Liver (tissue), 9 donors: Measurements from ENCODE around the gene POLR3A. TPM values are rescaled to one million over a fixed set of nuclear protein-coding genes. Genes with fewer than 3 reads are reported as not detected.

ENCODE experiments used
- DNase-seq: peaks from one replicate; pipeline ENCODE4 v3.0.0-alpha.2; 2017; ENCODE audit warnings: low spot score
- H3K27ac ChIP-seq, 2 donors: one replicate each; pipeline ENCODE4 v1.7.0; 2013; ENCODE audit warnings: inconsistent platforms in 2 of 2, low read length in 2 of 2, control low read depth in 1 of 2, low read depth in 1 of 2, mild to moderate bottlenecking in 1 of 2
- H3K27me3 ChIP-seq, 4 donors: one replicate each; pipeline versions ENCODE4 v1.6.1 to v1.7.0; 2013; ENCODE audit warnings: low read length in 3 of 4, inconsistent platforms in 1 of 4, mild to moderate bottlenecking in 1 of 4, moderate library complexity in 1 of 4; ENCODE audit not compliant: control insufficient read depth in 4 of 4, insufficient read depth in 4 of 4
- H3K36me3 ChIP-seq, 4 donors: one replicate each; pipeline versions ENCODE4 v1.6.1 to v1.7.0; 2013; ENCODE audit warnings: low read length in 3 of 4, mild to moderate bottlenecking in 3 of 4, low read depth in 1 of 4, moderate library complexity in 1 of 4; ENCODE audit not compliant: control insufficient read depth in 4 of 4, insufficient read depth in 3 of 4
- H3K4me1 ChIP-seq, 4 donors: one replicate each; pipeline versions ENCODE4 v1.6.1 to v1.7.0; 2013; ENCODE audit warnings: low read length in 3 of 4, mild to moderate bottlenecking in 3 of 4, moderate library complexity in 1 of 4; ENCODE audit not compliant: control insufficient read depth in 4 of 4, insufficient read depth in 4 of 4
- H3K4me3 ChIP-seq, 3 donors: one replicate each; pipeline versions ENCODE4 v1.6.1 to v1.7.0; 2013; ENCODE audit warnings: low read length in 3 of 3, control low read depth in 1 of 3, low read depth in 1 of 3, mild to moderate bottlenecking in 1 of 3
- H3K9ac ChIP-seq, 2 donors: one replicate each; pipeline ENCODE4 v1.7.0; 2013; ENCODE audit warnings: low read length in 2 of 2, mild to moderate bottlenecking in 2 of 2, moderate library complexity in 2 of 2, control low read depth in 1 of 2, low read depth in 1 of 2
- H3K9me3 ChIP-seq, 4 donors: one replicate each; pipeline versions ENCODE4 v1.6.1 to v1.7.0; 2013; ENCODE audit warnings: low read length in 3 of 4; ENCODE audit not compliant: control insufficient read depth in 4 of 4
- CTCF ChIP-seq: fragments of 150-350 bp; IDR thresholded peaks from 2 replicates; pipeline ENCODE4 v1.5.1; 2017; ENCODE audit warnings: improper control_type of control experiment, low read depth, low read length; ENCODE audit not compliant: missing input control
- EGR1 ChIP-seq, 2 donors: IDR thresholded peaks; 2 replicates each; pipeline ENCODE4 v1.6.1; 2016 to 2018; ENCODE audit warnings: antibody characterized with exemption in 2 of 2, low read depth in 2 of 2
- FOXA1 ChIP-seq: IDR thresholded peaks from 2 replicates; pipeline ENCODE4 v1.6.1; 2016; ENCODE audit warnings: antibody characterized with exemption
- GABPA ChIP-seq, 2 donors: IDR thresholded peaks in 1 of 2; conservative IDR thresholded peaks in 1 of 2; 2 replicates each; pipeline ENCODE4 v1.6.1; 2016; ENCODE audit warnings: antibody characterized with exemption in 2 of 2, mild to moderate bottlenecking in 1 of 2, moderate library complexity in 1 of 2
- HNF4A ChIP-seq, 2 donors: conservative IDR thresholded peaks; 2 replicates each; pipeline ENCODE4 v1.6.1; 2016; ENCODE audit warnings: antibody characterized with exemption in 2 of 2, mild to moderate bottlenecking in 2 of 2
- HNF4G ChIP-seq: IDR thresholded peaks from 2 replicates; pipeline ENCODE4 v1.6.1; 2016; ENCODE audit warnings: antibody characterized with exemption
- NR2F2 ChIP-seq: IDR thresholded peaks from 2 replicates; pipeline ENCODE4 v1.6.1; 2016; ENCODE audit warnings: antibody characterized with exemption
- RAD21 ChIP-seq, 2 donors: IDR thresholded peaks; 2 replicates each; pipeline ENCODE4 v1.6.1; 2016; ENCODE audit warnings: antibody characterized with exemption in 2 of 2, mild to moderate bottlenecking in 2 of 2
- REST ChIP-seq: IDR thresholded peaks from 2 replicates; pipeline ENCODE4 v1.6.1; 2016; ENCODE audit warnings: antibody characterized with exemption, mild to moderate bottlenecking
- RXRA ChIP-seq, 2 donors: IDR thresholded peaks; 2 replicates each; pipeline ENCODE4 v1.6.1; 2017 to 2018; ENCODE audit warnings: antibody characterized with exemption in 2 of 2, mild to moderate bottlenecking in 1 of 2
- SP1 ChIP-seq: IDR thresholded peaks from 2 replicates; pipeline ENCODE4 v1.6.1; 2018; ENCODE audit warnings: antibody characterized with exemption, mild to moderate bottlenecking
- TAF1 ChIP-seq: conservative IDR thresholded peaks from 2 replicates; pipeline ENCODE4 v1.6.1; 2016; ENCODE audit warnings: antibody characterized with exemption, mild to moderate bottlenecking
- YY1 ChIP-seq: IDR thresholded peaks from 2 replicates; pipeline ENCODE4 v1.6.1; 2016; ENCODE audit warnings: antibody characterized with exemption, mild to moderate bottlenecking
- ZBTB33 ChIP-seq: IDR thresholded peaks from 2 replicates; pipeline ENCODE4 v1.6.1; 2016; ENCODE audit warnings: antibody characterized with exemption
- WGBS: extraction: QIAGEN DNeasy Blood & Tissue Kit; methylation state at CpG from one replicate; pipeline ENCODE4 v1.1.7; 2013; 5-methylcytosine and 5-hydroxymethylcytosine counted together
- polyA plus RNA-seq, 2 donors: library from polyadenylated mRNA; stranded (reverse) in 1 of 2; unstranded in 1 of 2; fragments of 200-250 nt in 1 of 2; fragments of >200 nt in 1 of 2; fragmentation: Nextera tagmentation in 1 of 2; extraction: Ambion mirVana in 1 of 2; gene quantifications; one replicate each; pipeline versions ENCODE4 v1.2.1 to v1.2.3, GENCODE V29; 2013 to 2015
- total RNA-seq, 2 donors: library from RNA; depleted of rRNA; stranded (reverse); fragments of >200 nt; gene quantifications; one replicate each; pipeline ENCODE4 v1.2.3, GENCODE V29; 2014
- donor health status: healthy.
- donor health status: healthy.
- donor health status: healthy.
- donor health status: healthy.
- donor health status: healthy.

POLR3A gene
- total and polyA plus RNA-seq, 4 donors: 3.2 to 9.6 (median 5.5) TPM

GRCh38 chr10:78044179-78044578 is 14.9 kb upstream of the POLR3A start:
- Histone ChIP-seq H3K9me3 (no peaks in the 10 kb centered on the region), H3K4me3 (no peak overlapping the region), H3K4me1 (peaks cover 0 to 2% (median 0%) of the 10 kb centered on the region in 4 donors), H3K27ac (no peak overlapping the region), H3K9ac (no peak overlapping the region), H3K36me3 (peaks cover 8 to 36% (median 26%) of the 10 kb centered on the region in 4 donors), H3K27me3 (no peaks in the 10 kb centered on the region)
- TF ChIP-seq RXRA (IDR thresholded peaks at IDR 0.05) (no peak), CTCF (no peak), GABPA (IDR thresholded peaks at IDR 0.05 in 1 of 2, conservative IDR thresholded peaks at IDR 0.05 in 1 of 2) (no peak), ZBTB33 (no peak), TAF1 (no peak), HNF4G (no peak), EGR1 (IDR thresholded peaks at IDR 0.05; ENCODE audit: low read depth in 2 of 2) (no peak), NR2F2 (no peak), REST (no peak)
- DNase-seq: no peak

GRCh38 chr10:78042752-78043104 is 13.4 kb upstream of the POLR3A start:
- over 99% methylated on average over 6 of the region's 6 CpGs for WGBS
- peaks cover 9 to 50% (median 39%) of the 10 kb centered on the region in 4 donors for H3K36me3 ChIP-seq
- H3K27ac ChIP-seq: no peak overlapping the region
- DNase-seq: no peak
- no peak overlapping the region for H3K4me3 ChIP-seq
- no peak overlapping the region for H3K9ac ChIP-seq
- TF ChIP-seq RAD21 (IDR thresholded peaks at IDR 0.05) (no peak), FOXA1 (no peak), CTCF (no peak), HNF4G (no peak), REST (no peak), ZBTB33 (no peak), TAF1 (no peak), EGR1 (IDR thresholded peaks at IDR 0.05; ENCODE audit: low read depth in 2 of 2) (no peak), HNF4A (conservative IDR thresholded peaks at IDR 0.05) (no peak), SP1 (no peak), YY1 (no peak)
- no peaks in the 10 kb centered on the region for H3K9me3 ChIP-seq
- no peaks in the 10 kb centered on the region for H3K27me3 ChIP-seq
- peaks cover 0 to 2% (median 0%) of the 10 kb centered on the region in 4 donors for H3K4me1 ChIP-seq
